K562 (cell line): ENCODE measurements around the gene FOXO4. TPM values are rescaled to one million over a fixed set of nuclear protein-coding genes. Genes with fewer than 3 reads are reported as not detected.

Experiments
- ARHGAP35 ChIP-seq: fragments of 450-650 bp; IDR thresholded peaks from 2 replicates; pipeline ENCODE4 v1.6.1; 2018; ENCODE audit not compliant: partially characterized antibody
- CCAR2 ChIP-seq: fragments of 200-400 bp; formaldehyde crosslinking; IDR thresholded peaks from 2 replicates; pipeline ENCODE4 v1.6.1; 2017; ENCODE audit warnings: mild to moderate bottlenecking, low read depth, low read length
- DLX4 ChIP-seq: fragments of 250-450 bp; sonication (Bioruptor Pico); IDR thresholded peaks from 2 replicates; pipeline ENCODE4 v1.6.1; 2021; ENCODE audit warnings: mild to moderate bottlenecking
- LCOR ChIP-seq: sonication (generic); formaldehyde crosslinking; IDR thresholded peaks from 2 replicates; pipeline ENCODE4 v1.8.0; 2022; ENCODE audit warnings: mild to moderate bottlenecking, missing genetic modification reagents
- MEF2A ChIP-seq: IDR thresholded peaks from 2 replicates; pipeline ENCODE4 v1.6.1; 2011; ENCODE audit warnings: low read depth, mild to moderate bottlenecking, low read length, moderate library complexity; ENCODE audit not compliant: control insufficient read depth
- NCOA1 ChIP-seq: fragments of 450-650 bp; IDR thresholded peaks from 2 replicates; pipeline ENCODE4 v1.6.1; 2016; ENCODE audit warnings: low read depth
- SAP30 ChIP-seq: fragments of 200-600 bp; sonication (generic); IDR thresholded peaks from 2 replicates; pipeline ENCODE4 v1.6.1; 2012; ENCODE audit warnings: borderline replicate concordance, low read depth, mild to moderate bottlenecking, moderate library complexity, low read length, control low read depth, inconsistent platforms; ENCODE audit not compliant: insufficient read depth, poor library complexity, severe bottlenecking
- USF1 ChIP-seq: sonication (generic); formaldehyde crosslinking; IDR thresholded peaks from 2 replicates; pipeline ENCODE4 v1.9.0; 2022; ENCODE audit warnings: mild to moderate bottlenecking, missing genetic modification reagents
- ZFP36 ChIP-seq: fragments of 150-350 bp; IDR thresholded peaks from 2 replicates; pipeline ENCODE4 v1.6.1; 2018; ENCODE audit warnings: low read length, low read depth; ENCODE audit not compliant: partially characterized antibody
- ZNF551 ChIP-seq: fragments of 250-450 bp; sonication (Bioruptor Pico); IDR thresholded peaks from 2 replicates; pipeline ENCODE4 v1.5.0; 2021; ENCODE audit warnings: mild to moderate bottlenecking, moderate library complexity
- polyA plus RNA-seq, 8 experiments: library from polyadenylated mRNA; depleted of rRNA in 4 of 8; stranded (reverse) in 5 of 8; unstranded in 3 of 8; fragments of >200 nt; fragmentation: Nextera tagmentation in 2 of 8; fragmentation: Illumina TruSeq in 1 of 8; extraction: Ambion mirVana in 2 of 8; extraction: Trizol in 1 of 8; gene quantifications; 2 replicates each; pipeline versions ENCODE4 v1.2.1 to v1.2.3, GENCODE V29; 2011 to 2014; ENCODE audit warnings: inconsistent platforms in 1 of 8, missing spikeins in 1 of 8
- total RNA-seq, 7 experiments: library from RNA; depleted of rRNA in 6 of 7; stranded (reverse); fragments of >200 nt in 6 of 7; fragmentation: Illumina TruSeq in 2 of 7; extraction: Trizol in 2 of 7; gene quantifications; 2 replicates each; pipeline versions ENCODE4 v1.2.1 to v1.2.3, GENCODE V29; 2011 to 2021; ENCODE audit warnings: low replicate concordance in 1 of 7
- TF ChIP-seq, protein P1 (sequence below): fragments of 450-650 bp; conservative IDR thresholded peaks from 2 replicates; pipeline ENCODE4 v1.6.1; 2016; ENCODE audit warnings: missing genetic modification characterization, low read depth, mild to moderate bottlenecking, control low read depth, missing compliant biosample characterization
- TF ChIP-seq, protein P2 (sequence below): fragments of 450-650 bp; IDR thresholded peaks from 2 replicates; pipeline ENCODE4 v1.6.1; 2018; ENCODE audit not compliant: partially characterized antibody
- TF ChIP-seq, protein P3 (sequence below), 2 experiments: fragments of 200-800 bp in 1 of 2; sonication (Bioruptor generic) in 1 of 2; sonication (generic) in 1 of 2; formaldehyde crosslinking in 1 of 2; IDR thresholded peaks in 1 of 2; conservative IDR thresholded peaks in 1 of 2; 2 replicates each; pipeline versions ENCODE4 v1.5.0 to v1.6.1; 2016 to 2020; ENCODE audit warnings: missing compliant biosample characterization in 1 of 2, missing genetic modification characterization in 1 of 2, missing genetic modification reagents in 1 of 2

FOXO4 gene
- total and polyA plus RNA-seq, 9 of the 15 experiments (the other 6 are each of a cell fraction or from before 2014, with no cell fraction given) = 0.13 to 26.6 (median 8.5) TPM

DNA sequence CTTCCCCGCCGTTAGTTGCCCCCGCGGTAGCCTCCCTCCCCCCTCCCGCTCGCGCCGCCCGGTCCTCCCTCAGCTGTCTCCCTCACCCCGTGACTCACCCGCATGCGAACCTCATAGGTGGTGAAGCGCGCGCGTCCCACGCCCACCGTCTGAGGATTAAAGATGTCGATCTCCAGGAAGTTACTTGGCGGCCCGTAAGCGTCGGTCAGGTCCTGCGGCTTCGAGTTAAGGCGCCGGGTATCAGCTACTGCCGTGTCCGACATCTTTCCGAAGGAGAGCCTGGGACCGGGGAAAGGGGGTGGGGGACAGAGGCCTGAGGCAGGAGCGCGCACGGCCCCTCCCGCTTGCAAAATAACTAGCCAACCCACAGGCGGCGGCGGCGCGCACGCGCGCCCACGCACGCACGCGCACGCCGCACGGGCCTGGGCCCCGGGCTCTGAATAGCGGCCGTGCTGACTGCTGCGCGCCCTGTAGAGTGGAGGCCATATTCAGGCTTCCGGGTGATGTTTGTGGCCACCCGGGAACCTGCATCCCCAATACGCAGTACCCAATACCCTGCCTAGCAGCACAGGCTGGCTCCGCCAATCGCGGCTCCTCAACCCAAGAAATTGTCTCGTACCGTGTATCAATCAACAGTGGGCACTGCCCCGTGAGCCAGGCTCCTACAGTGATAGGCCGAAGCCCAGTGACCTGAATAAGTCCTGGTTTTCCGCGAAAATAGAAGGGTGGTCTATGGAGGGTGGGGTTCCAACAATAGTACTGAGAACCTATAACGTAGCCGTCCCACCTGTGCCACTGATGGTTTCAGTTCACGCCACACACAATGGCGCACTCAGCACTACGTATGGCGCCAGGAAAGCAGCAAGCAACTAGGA, 27.4 kb upstream of the FOXO4 start, which contains the start of gene SNX12 (continued):
- TF ChIP-seq ZFP36 = peak; percentile 11
- TF ChIP-seq, protein P1, sequence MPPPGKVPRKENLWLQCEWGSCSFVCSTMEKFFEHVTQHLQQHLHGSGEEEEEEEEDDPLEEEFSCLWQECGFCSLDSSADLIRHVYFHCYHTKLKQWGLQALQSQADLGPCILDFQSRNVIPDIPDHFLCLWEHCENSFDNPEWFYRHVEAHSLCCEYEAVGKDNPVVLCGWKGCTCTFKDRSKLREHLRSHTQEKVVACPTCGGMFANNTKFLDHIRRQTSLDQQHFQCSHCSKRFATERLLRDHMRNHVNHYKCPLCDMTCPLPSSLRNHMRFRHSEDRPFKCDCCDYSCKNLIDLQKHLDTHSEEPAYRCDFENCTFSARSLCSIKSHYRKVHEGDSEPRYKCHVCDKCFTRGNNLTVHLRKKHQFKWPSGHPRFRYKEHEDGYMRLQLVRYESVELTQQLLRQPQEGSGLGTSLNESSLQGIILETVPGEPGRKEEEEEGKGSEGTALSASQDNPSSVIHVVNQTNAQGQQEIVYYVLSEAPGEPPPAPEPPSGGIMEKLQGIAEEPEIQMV (tag) = no peak
- TF ChIP-seq SAP30 = no peak
- TF ChIP-seq, protein P2, sequence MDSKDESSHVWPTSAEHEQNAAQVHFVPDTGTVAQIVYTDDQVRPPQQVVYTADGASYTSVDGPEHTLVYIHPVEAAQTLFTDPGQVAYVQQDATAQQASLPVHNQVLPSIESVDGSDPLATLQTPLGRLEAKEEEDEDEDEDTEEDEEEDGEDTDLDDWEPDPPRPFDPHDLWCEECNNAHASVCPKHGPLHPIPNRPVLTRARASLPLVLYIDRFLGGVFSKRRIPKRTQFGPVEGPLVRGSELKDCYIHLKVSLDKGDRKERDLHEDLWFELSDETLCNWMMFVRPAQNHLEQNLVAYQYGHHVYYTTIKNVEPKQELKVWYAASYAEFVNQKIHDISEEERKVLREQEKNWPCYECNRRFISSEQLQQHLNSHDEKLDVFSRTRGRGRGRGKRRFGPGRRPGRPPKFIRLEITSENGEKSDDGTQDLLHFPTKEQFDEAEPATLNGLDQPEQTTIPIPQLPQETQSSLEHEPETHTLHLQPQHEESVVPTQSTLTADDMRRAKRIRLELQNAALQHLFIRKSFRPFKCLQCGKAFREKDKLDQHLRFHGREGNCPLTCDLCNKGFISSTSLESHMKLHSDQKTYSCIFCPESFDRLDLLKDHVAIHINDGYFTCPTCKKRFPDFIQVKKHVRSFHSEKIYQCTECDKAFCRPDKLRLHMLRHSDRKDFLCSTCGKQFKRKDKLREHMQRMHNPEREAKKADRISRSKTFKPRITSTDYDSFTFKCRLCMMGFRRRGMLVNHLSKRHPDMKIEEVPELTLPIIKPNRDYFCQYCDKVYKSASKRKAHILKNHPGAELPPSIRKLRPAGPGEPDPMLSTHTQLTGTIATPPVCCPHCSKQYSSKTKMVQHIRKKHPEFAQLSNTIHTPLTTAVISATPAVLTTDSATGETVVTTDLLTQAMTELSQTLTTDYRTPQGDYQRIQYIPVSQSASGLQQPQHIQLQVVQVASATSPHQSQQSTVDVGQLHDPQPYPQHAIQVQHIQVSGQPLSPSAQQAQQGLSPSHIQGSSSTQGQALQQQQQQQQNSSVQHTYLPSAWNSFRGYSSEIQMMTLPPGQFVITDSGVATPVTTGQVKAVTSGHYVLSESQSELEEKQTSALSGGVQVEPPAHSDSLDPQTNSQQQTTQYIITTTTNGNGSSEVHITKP = no peak
- peak; percentile 74 for TF ChIP-seq NCOA1
- no peak for TF ChIP-seq DLX4 (CRISPR knock-in tag)
- TF ChIP-seq LCOR (CRISPR knock-in tag) = no peak
- TF ChIP-seq USF1 (CRISPR knock-in tag) = peak; percentile 69
- TF ChIP-seq ARHGAP35 = no peak
- no peak for TF ChIP-seq CCAR2
- TF ChIP-seq ZNF551 (CRISPR knock-in tag) = no peak
- TF ChIP-seq, protein P3, sequence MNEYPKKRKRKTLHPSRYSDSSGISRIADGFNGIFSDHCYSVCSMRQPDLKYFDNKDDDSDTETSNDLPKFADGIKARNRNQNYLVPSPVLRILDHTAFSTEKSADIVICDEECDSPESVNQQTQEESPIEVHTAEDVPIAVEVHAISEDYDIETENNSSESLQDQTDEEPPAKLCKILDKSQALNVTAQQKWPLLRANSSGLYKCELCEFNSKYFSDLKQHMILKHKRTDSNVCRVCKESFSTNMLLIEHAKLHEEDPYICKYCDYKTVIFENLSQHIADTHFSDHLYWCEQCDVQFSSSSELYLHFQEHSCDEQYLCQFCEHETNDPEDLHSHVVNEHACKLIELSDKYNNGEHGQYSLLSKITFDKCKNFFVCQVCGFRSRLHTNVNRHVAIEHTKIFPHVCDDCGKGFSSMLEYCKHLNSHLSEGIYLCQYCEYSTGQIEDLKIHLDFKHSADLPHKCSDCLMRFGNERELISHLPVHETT (CRISPR knock-in tag; conservative IDR thresholded peaks at IDR 0.05 in 1 of 2, IDR thresholded peaks at IDR 0.05 in 1 of 2) = peak in 1 of 2 experiments; percentile 88; a peak in 2 of 4 replicates
- no peak for TF ChIP-seq MEF2A
